CD4-positive, alpha-beta T cell treated with Interleukin-21 for 1 hour (primary cell): ENCODE measurements around the gene LENG8.

Source experiments
- DNase-seq: peaks from one replicate; pipeline ENCODE4 v3.0.0-alpha.2; 2020

Gene LENG8

GRCh38 chr19:54448774-54449700 is at the start of gene LENG8:
TSS of gene LENG8 (plus strand) at chr19:54449199. CDS start at chr19:54451345, 2,146 bp downstream.
- peak; percentile 98 for DNase-seq

- no peak for DNase-seq
These were observed 48.1 kb upstream of the LENG8 start for GRCh38 chr19:54400913-54401312.

- no peak for DNase-seq
These were observed 45.9 kb upstream of the LENG8 start for GRCh38 chr19:54403054-54403453.

- DNase-seq: no peak
These were observed 43.4 kb upstream of the LENG8 start for GRCh38 chr19:54405628-54406027.

- DNase-seq: no peak
These were observed 41.2 kb upstream of the LENG8 start for GRCh38 chr19:54407780-54408179.

- DNase-seq: no peak
These were observed 40.5 kb upstream of the LENG8 start for GRCh38 chr19:54408456-54409026.

- DNase-seq: no peak
These were observed 38.0 kb upstream of the LENG8 start for GRCh38 chr19:54411033-54411432.

GRCh38 chr19:54412877-54413276 is 36.1 kb upstream of the LENG8 start:
- DNase-seq: no peak

- no peak for DNase-seq
These were observed 34.8 kb upstream of the LENG8 start for GRCh38 chr19:54414156-54414555.

GRCh38 chr19:54415208-54415900 is 33.6 kb upstream of the LENG8 start, which contains the start of gene TTYH1:
TSS of gene TTYH1 (plus strand) at chr19:54415464. CDS start at chr19:54415553, 89 bp downstream.
- no peak for DNase-seq

- no peak for DNase-seq
These were observed 32.9 kb upstream of the LENG8 start for GRCh38 chr19:54415901-54416673.

- no peak for DNase-seq
These were observed 32.1 kb upstream of the LENG8 start for GRCh38 chr19:54416695-54417491.

- peak; percentile 25 for DNase-seq
These were observed 30.7 kb upstream of the LENG8 start for GRCh38 chr19:54418030-54418929.

- no peak for DNase-seq
These were observed 29.8 kb upstream of the LENG8 start for GRCh38 chr19:54418930-54419800.

- no peak for DNase-seq
These were observed 29.0 kb upstream of the LENG8 start for GRCh38 chr19:54420068-54420382.

- DNase-seq: no peak
These were observed 28.4 kb upstream of the LENG8 start for GRCh38 chr19:54420383-54421168.

- no peak for DNase-seq
These were observed 27.9 kb upstream of the LENG8 start for GRCh38 chr19:54421169-54421516.

GRCh38 chr19:54421521-54421920 is 27.5 kb upstream of the LENG8 start:
- no peak for DNase-seq

- DNase-seq: no peak
These were observed 26.9 kb upstream of the LENG8 start for GRCh38 chr19:54422136-54422535.
